GM12891 (cell line): ENCODE results near the gene KRTAP5-3.
"Not testable (repeated sequence)": the region's sequence is repeated elsewhere in the genome, so short reads cannot be mapped to it uniquely, and the experiment has no call there.

ENCODE experiments used
- DNase-seq: peaks from one replicate; pipeline ENCODE4 v3.0.0; 2011; ENCODE audit warnings: low spot score; ENCODE audit not compliant: insufficient read length
- FAIRE-seq: peaks from 2 replicates; lab custom pipeline; 2011; peaks lifted over from hg19 to GRCh38; lab: Jason Lieb, UNC
- PAX5 ChIP-seq: IDR thresholded peaks from 2 replicates; pipeline ENCODE4 v1.6.1; 2011; ENCODE audit warnings: low read length, moderate library complexity, mild to moderate bottlenecking; ENCODE audit not compliant: insufficient read depth, severe bottlenecking
- POLR2A ChIP-seq: IDR thresholded peaks from 2 replicates; pipeline ENCODE4 v1.6.1; 2011; ENCODE audit warnings: low read depth, low read length, control low read depth
- POLR2AphosphoS5 ChIP-seq: IDR thresholded peaks from 2 replicates; pipeline ENCODE4 v1.6.1; 2011; ENCODE audit warnings: low read depth, low read length, control low read depth
- POU2F2 ChIP-seq: IDR thresholded peaks from 2 replicates; pipeline ENCODE4 v1.6.1; 2011; ENCODE audit warnings: low read depth, mild to moderate bottlenecking, control low read depth, low read length, moderate library complexity
- SPI1 ChIP-seq: IDR thresholded peaks from 2 replicates; pipeline ENCODE4 v1.6.1; 2011; ENCODE audit warnings: low read depth, low read length, control low read depth
- TAF1 ChIP-seq: IDR thresholded peaks from 2 replicates; pipeline ENCODE4 v1.6.1; 2011; ENCODE audit warnings: low read depth, low read length, control low read depth

KRTAP5-3 gene

DNA sequence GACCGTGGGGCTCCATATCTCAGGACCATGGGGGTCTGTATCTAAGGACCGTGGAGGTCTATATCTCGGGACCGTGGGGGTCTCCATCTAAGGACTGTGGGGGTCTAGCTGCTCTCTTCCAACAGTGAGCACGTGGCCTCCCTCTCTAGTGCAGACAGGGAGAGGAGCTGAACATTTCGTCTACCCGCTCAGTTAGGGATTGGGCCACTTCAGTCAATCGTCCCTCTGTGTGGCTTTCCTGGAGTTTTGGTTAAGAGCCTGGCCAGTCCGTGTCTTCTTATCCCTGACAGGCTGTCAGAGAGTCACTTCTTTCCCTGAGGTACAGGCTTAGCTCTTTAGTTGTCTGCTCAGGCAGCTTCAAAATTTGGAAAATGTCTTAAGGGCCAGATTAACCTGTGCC is 26.3 kb downstream of the KRTAP5-3 start:
- no peak for TF ChIP-seq POLR2AphosphoS5
- no peak for FAIRE-seq
- no peak for DNase-seq

DNA sequence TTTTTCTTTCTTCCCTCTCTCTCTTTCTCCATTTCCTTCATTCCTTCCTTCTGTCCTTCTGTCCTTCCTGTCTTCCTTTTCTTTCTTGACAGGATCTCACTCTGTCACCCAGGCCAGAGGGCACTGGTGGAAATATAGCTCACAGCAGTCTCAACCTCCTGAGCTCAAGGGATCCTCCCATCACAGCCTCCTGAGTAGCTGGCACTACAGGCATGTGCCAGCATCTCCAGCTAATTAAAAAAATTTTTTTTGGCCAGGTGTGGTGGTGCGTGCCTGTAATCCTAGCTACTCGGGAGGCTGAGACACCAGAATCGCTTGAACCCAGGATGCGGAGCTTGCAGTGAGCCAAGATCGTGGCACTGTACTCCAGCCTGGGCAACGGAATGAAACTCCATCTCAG is 31.4 kb downstream of the KRTAP5-3 start:
- DNase-seq (no peak), FAIRE-seq (no peak)
- no peak for TF ChIP-seq POU2F2
- no peak for TF ChIP-seq PAX5
- TF ChIP-seq POLR2AphosphoS5, result no peak
- no peak for TF ChIP-seq TAF1
- no peak for TF ChIP-seq SPI1

DNA sequence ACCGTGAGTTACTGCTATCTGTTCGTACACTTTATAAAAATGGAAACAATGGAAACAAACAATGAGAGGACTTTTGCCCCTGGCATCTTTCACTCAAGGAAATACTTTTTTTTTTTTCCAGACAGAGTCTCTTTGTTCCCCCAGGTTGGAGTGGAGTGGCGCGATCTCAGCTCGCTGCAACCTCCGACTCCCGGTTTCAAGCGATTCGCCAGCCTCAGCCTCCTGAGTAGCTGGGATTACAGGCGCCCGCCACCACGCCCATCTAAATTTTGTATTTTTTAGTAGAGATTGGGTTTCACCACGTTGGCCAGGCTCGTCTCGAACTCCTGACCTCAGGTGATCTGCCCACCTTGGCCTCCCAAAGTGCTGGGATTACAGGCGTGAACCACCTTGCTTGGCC is 32.5 kb downstream of the KRTAP5-3 start:
- FAIRE-seq, result not testable (repeated sequence)

DNA sequence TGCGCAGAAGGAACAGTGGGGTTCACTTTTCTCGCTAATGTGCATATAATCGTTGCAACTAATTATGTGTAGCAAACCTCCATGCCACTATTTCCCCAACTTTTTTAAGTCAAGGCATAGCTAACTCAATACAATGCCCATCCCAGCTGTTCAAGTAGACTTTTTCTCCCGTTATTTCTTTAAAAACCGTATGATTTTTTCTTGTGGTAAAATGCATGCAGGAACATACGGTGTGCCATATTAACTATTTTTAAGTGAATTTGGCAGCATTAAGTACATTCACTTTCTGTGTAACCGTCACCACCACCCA is 33.4 kb downstream of the KRTAP5-3 start:
- no peak for DNase-seq
- no peak for TF ChIP-seq SPI1
- TF ChIP-seq PAX5, result no peak
- no peak for TF ChIP-seq POU2F2
- no peak for TF ChIP-seq POLR2AphosphoS5
- TF ChIP-seq POLR2A, result no peak
- TF ChIP-seq TAF1, result no peak
- no peak for FAIRE-seq

More for the DNA sequence above, 32.5 kb downstream of the KRTAP5-3 start:
- not testable (repeated sequence) for DNase-seq

DNA sequence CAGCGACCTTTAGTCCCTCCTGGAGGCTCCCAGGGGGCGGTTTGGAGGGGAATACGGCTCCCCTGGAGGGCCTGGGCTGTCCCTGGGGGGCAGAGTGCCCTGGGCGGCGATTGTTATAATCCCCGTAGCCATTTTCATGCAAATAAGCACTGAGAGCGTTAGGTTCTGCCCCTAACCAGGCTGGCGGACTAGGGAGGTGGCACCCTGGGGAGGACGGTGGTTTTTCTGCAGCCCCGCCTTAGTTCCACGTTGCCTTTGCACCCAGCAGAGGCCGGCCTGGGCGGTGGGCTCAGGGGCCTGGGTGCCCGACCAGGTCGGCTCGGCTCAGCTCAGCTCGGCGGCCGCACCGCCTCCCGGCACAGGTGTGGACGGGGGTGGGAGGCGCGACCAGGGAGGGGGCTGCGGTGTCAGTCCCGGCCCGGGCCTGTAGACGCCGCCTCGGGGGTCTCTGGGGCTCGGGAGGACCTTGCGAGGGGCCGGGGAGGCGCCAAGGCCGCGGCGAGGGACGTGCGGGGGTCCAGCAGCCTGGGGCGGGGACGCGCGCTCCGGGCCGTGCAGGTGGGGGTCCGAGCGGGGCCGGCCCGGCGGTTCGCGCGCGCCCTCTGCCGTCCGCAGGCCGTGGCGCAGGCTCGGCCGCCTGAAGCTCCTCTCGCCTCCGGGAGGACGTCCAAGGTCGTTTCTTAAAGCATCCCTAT is 33.9 kb downstream of the KRTAP5-3 start:
- peak; percentile 75 for FAIRE-seq
- TF ChIP-seq POLR2A (no peak), SPI1 (no peak), TAF1 (no peak), POLR2AphosphoS5 (no peak), POU2F2 (no peak), PAX5 (no peak)
- peak; percentile 77 for DNase-seq

DNA sequence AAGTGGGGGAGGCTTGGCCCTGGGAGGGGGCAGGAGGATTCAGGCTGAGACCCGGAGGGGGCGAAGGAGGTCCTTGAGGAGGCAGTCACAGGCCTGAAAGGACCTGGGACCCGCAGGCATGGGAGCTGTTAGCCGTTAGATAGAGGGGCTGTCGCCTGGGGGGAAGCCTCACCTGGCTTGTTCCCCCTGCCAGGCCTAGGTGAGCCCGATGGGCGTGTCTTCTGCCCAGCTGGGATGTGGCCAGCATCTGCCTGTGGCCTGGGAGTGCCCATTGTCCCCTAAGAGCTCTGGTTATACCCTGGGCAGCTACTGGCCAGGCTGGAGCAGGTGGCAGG is 34.4 kb downstream of the KRTAP5-3 start:
- FAIRE-seq, result no peak
- no peak for TF ChIP-seq SPI1
- TF ChIP-seq PAX5, result no peak
- no peak for TF ChIP-seq POU2F2
- no peak for TF ChIP-seq TAF1
- no peak for TF ChIP-seq POLR2A
- no peak for TF ChIP-seq POLR2AphosphoS5
- DNase-seq, result no peak

DNA sequence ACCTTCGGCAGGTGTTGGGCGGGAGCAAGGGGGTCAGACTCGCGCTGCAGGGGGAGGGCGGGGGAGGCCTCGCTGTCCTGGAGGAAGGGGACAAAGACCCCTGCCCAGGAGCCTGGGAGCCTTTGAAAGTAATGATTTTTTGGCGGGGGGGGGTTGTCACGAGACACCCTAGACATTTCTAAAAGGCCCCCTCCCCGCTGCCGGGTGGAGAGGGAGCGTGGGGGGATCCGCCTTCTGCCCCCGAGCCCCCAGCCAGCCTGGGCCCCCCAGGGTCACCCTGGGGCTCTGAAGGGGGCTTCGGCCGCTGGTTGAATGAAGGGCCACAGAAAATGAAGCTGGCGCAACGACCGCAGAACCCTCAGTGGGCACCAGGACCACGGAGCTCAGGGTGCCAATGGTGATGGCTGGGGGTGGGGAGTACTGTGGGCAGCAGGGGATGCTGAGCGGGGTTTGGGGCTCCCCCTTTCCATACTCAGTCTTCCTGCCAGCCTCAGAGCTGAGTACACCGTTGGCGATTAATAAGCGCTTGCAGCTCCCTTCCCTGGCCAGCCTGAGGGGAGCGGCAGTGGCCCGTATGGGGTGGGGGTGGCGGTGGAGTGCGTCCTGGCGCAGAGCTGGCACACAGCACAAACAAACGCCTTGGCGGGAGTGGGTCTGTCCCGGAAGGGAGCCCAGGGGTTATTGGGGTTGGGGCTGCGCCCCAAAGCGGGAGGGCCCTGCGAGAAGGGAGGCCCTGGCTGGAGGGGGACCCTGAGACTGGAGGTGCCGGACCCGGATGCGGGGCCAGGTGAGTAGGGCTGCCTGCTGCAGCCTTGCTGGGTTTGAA is 35.0 kb downstream of the KRTAP5-3 start:
- FAIRE-seq (no peak), DNase-seq (no peak)
- TF ChIP-seq POLR2AphosphoS5 (no peak), SPI1 (no peak), TAF1 (no peak), POU2F2 (no peak), POLR2A (no peak), PAX5 (no peak)

DNA sequence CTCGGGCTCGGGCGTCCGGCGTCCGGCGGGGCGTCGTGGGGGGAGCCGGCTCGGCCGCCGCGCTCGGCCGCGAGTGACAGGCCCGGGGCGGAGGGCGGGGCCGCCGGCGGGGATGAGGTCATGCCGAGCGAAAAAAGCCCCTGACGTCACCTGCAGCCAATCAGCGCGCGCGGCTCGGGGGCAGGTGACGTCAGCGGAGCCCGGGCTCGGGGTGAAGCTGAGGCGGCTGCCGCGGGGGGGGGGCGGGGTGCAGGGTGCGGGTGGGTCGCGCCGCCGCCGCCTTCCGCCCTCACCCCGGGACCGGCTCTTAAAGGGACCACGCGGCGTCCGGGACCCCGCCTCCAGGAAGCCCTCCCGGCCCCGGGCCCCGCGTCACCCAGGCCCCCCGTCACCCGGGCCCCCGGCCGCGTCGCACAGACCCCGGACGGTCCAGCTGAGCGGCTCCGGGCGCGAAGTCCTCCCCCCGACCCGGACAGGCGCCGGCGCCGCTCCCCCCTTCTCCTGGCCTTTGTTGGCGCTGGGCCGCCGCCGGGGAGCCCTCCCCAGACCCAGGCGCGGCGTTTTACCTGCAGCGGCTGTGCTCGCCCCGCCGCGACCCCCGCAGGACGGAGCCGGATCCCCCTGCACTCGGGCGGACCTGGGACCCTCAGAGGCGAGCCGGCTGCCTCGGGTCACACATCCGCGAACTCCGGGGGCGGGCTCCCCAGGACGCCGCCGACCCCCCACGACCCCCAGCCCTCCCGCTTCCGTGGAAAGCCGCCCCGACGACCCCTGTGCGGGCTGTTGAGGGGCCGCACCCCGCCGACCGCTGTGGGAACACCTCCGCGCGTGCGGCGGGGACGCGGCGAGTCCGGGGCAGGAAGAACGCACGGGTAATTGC is 35.8 kb downstream of the KRTAP5-3 start, which contains the start of gene DUSP8:
DUSP8 (minus strand) TSS at position 75 of the 880 bp plus-strand sequence. CDS start 6,445 bp downstream, outside the sequence.
- DNase-seq, result peak; percentile 92
- TF ChIP-seq PAX5, result no peak
- TF ChIP-seq POLR2A, result no peak
- TF ChIP-seq POLR2AphosphoS5, result no peak
- no peak for TF ChIP-seq POU2F2
- no peak for TF ChIP-seq SPI1
- TF ChIP-seq TAF1, result no peak
- peak; percentile 5 for FAIRE-seq

DNA sequence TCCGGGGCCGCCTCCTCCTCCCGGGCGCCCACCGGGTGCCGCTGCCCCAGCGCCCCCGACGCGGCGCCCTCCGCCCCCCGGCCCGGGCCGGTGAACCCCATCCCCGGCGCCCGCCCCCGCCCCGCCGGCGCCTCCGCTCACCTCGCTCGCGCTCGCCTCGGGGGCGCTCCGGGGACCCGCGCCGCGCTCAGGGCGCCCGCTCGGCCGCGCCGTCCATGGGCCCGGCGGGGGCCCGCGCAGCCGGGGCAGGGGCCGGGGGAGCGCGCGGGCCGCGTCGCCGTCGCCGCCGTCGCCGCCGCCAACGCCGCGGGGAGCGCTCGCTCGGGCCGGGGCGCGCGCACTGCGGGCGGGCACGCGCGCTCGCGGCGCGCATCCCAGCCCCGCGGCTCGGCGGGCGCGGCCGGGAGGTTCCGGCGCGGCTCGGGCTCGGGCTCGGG is 36.5 kb downstream of the KRTAP5-3 start:
- no peak for TF ChIP-seq POLR2A
- no peak for TF ChIP-seq PAX5
- TF ChIP-seq POU2F2, result no peak
- TF ChIP-seq POLR2AphosphoS5, result no peak
- no peak for TF ChIP-seq SPI1
- no peak for TF ChIP-seq TAF1
- no peak for DNase-seq
- FAIRE-seq, result no peak
